Measurements from ENCODE around the gene DLG1. TPM values are rescaled to one million over a fixed set of nuclear protein-coding genes. Genes with fewer than 3 reads are reported as not detected.

DLG1 gene
- total and polyA plus RNA-seq, 9 of the 15 experiments (the other 6 are each of a cell fraction or from before 2014, with no cell fraction given) = 9.4 to 63.5 (median 43.6) TPM

DNA sequence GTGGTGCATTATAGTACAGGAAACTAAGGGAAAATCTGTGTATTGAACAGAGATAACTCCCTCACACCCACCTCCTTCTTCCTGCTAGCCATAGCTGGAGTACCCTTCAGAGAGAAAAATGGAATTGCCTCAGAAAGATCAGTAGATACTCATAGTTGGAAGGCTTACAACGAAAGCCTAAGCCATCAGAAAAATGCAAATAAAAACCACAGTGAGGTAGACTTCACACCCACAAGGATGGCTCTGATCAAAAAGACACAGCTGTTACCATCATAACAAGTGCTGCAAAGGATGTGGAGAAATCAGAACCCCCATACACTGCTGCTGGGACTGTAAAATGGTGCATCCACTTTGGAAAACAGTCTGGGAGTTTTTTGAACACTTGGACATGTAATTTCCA, 7.4 kb upstream of the DLG1 start:
- intact Hi-C loops (cut with micrococcal nuclease) = no loop called here
- no peak overlapping the region for H3K4me2 ChIP-seq (ENCODE audit: insufficient read depth, low read length)
- DNase-seq (ENCODE audit: extremely low read depth in 1 of 4, low spot score in 3 of 4) = no peak

More for the DNA sequence above, 7.4 kb upstream of the DLG1 start:
- no peak overlapping the region for H2AFZ ChIP-seq (ENCODE audit: low read depth, low read length)
- POLR2A ChIA-PET = interaction anchor here (1.7 kb wide), 1 partner anchor 8 kb away, joined by 6 read pairs; no protein-coding TSS in a partner anchor
- H3K79me2 ChIP-seq (ENCODE audit: control insufficient read depth, insufficient read depth, low read length) = no peaks in the 10 kb centered on the region
- no peaks in the 10 kb centered on the region for H3K9me1 ChIP-seq (ENCODE audit: control insufficient read depth, insufficient read depth, low read length)
- TF ChIP-seq SMAD4 (CRISPR knock-in tag; conservative IDR thresholded peaks at IDR 0.05) (no peak), TEAD4 (IDR thresholded peaks at IDR 0.05; ENCODE audit: low read length) (no peak), TEAD4 (CRISPR knock-in tag; IDR thresholded peaks at IDR 0.05; ENCODE audit: borderline replicate concordance) (no peak), ZBTB8A (IDR thresholded peaks at IDR 0.05; ENCODE audit: partially characterized antibody) (no peak), ZNF395 (CRISPR knock-in tag; IDR thresholded peaks at IDR 0.05) (no peak), RFX1 (IDR thresholded peaks at IDR 0.05) (no peak), KLF1 (tag; IDR thresholded peaks at IDR 0.05) (no peak), LEF1 (IDR thresholded peaks at IDR 0.05) (no peak), RB1 (IDR thresholded peaks at IDR 0.05; ENCODE audit: low read depth) (no peak), E2F5 (CRISPR knock-in tag; IDR thresholded peaks at IDR 0.05) (no peak), ZNF347 (CRISPR knock-in tag; IDR thresholded peaks at IDR 0.05; ENCODE audit: low read depth) (no peak), HOXB6 (CRISPR knock-in tag; IDR thresholded peaks at IDR 0.05; ENCODE audit: borderline replicate concordance) (no peak), CREBBP (IDR thresholded peaks at IDR 0.05; ENCODE audit: low read depth, low read length) (no peak)
- H3K27me3 ChIP-seq (ENCODE audit: control insufficient read depth in 2 of 2, insufficient read depth in 2 of 2, low read length in 2 of 2) = no peaks in the 10 kb centered on the region
- no peak overlapping the region for H3K4me3 ChIP-seq
- CTCF ChIA-PET (ENCODE audit: low intra/inter-chr PET ratio) = no interaction called here
- no peak overlapping the region for H3K27ac ChIP-seq (ENCODE audit: extremely low read depth, low read depth, low read length)
- no peak overlapping the region for H3K9ac ChIP-seq (ENCODE audit: insufficient read depth in 1 of 2, low read depth in 2 of 2, low read length in 2 of 2)
- in situ Hi-C loops (cut with MboI) = no loop called here
- H3K36me3 ChIP-seq (ENCODE audit: control insufficient read depth, insufficient read depth, low read length) = no peaks in the 10 kb centered on the region
- no peaks in the 10 kb centered on the region for H3K9me3 ChIP-seq (replicated peaks; ENCODE audit: control insufficient read depth, insufficient read depth, low read depth, low read length)
- FAIRE-seq (no peak), ATAC-seq (no peak)
- BruUV-seq (replicated peaks) = no TSS peak
- WGBS (ENCODE audit: insufficient coverage, low coverage, missing lambda C conversion rate) = 13% methylated on average over 1 of the region's 1 CpG
- H4K20me1 ChIP-seq (replicated peaks; ENCODE audit: control insufficient read depth, insufficient read depth, low read length) = no peaks in the 10 kb centered on the region
- peaks cover 6 to 34% of the 10 kb centered on the region in 2 experiments; a peak in 3 of 5 replicates for H3K4me1 ChIP-seq (replicated peaks in 1 of 2; ENCODE audit: control insufficient read depth in 2 of 2, insufficient read depth in 2 of 2, low read length in 2 of 2)
